ENCODE data around the gene CCDC169.
"Not testable (repeated sequence)": the region's sequence is repeated elsewhere in the genome, so short reads cannot be mapped to it uniquely, and the experiment has no call there.

DNA sequence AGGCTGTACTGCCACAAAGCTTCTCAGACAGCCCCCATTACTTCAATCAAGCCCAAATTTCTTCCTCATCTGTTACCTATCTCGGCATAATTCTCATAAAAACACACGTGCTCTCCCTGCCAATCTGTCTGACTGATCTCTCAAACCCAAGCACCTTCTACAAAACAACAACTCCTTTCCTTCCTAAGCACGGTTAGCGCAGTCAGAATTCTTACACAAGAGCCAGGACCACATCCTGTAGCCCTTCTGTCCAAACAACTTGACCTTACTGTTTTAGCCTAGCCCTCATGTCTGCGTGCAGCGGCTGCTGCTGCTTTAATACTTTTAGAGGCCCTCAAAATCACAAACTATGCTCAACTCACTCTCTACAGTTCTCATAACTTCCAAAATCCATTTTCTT, 22.2 kb upstream of the CCDC169 start:
- TF ChIP-seq, protein P1, sequence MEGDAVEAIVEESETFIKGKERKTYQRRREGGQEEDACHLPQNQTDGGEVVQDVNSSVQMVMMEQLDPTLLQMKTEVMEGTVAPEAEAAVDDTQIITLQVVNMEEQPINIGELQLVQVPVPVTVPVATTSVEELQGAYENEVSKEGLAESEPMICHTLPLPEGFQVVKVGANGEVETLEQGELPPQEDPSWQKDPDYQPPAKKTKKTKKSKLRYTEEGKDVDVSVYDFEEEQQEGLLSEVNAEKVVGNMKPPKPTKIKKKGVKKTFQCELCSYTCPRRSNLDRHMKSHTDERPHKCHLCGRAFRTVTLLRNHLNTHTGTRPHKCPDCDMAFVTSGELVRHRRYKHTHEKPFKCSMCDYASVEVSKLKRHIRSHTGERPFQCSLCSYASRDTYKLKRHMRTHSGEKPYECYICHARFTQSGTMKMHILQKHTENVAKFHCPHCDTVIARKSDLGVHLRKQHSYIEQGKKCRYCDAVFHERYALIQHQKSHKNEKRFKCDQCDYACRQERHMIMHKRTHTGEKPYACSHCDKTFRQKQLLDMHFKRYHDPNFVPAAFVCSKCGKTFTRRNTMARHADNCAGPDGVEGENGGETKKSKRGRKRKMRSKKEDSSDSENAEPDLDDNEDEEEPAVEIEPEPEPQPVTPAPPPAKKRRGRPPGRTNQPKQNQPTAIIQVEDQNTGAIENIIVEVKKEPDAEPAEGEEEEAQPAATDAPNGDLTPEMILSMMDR (IDR thresholded peaks at IDR 0.05; ENCODE audit: low read length): not testable (repeated sequence)
- not testable (repeated sequence) for TF ChIP-seq EZH2 (IDR thresholded peaks at IDR 0.05; ENCODE audit: borderline replicate concordance, low read length)

All from OCI-LY1 (cell line).